ELR (cell line): ENCODE data around the gene ARL3.
A peak's percentile ranks its signal among the peaks of the same experiment; 100 is the strongest.
"Not testable (repeated sequence)": the region's sequence is repeated elsewhere in the genome, so short reads cannot be mapped to it uniquely, and the experiment has no call there.

Source experiments
- DNase-seq: peaks from one replicate; pipeline ENCODE4 v3.0.0-alpha.2; 2015; ENCODE audit warnings: low read depth

The ARL3 gene

DNA sequence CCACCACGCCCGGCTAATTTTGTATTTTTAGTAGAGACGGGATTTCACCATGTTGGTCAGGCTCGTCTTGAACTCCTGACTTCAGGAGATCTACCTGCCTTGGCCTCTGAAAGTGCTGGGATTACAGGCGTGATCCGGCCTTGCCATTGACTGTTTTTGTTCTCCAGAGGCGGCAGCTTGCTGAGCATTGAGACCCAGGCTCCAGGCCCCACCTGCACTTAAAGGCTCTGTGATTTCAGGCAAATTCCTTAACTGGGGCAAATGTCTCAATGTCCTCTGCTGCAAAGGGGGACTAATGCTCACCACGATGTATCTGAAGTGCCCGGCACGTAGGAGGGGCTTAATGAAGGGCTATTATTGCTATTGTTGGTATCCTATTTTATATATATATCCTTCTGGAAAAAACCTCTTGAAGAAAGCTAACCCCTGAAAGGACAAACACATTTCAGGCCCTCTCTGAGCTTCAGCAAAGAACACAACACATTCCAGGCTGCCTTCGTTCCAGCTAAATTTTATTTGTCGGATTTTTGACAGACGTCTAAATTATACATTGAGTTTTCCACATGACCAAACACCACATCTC, 40.9 kb downstream of the ARL3 start:
- no peak for DNase-seq

DNA sequence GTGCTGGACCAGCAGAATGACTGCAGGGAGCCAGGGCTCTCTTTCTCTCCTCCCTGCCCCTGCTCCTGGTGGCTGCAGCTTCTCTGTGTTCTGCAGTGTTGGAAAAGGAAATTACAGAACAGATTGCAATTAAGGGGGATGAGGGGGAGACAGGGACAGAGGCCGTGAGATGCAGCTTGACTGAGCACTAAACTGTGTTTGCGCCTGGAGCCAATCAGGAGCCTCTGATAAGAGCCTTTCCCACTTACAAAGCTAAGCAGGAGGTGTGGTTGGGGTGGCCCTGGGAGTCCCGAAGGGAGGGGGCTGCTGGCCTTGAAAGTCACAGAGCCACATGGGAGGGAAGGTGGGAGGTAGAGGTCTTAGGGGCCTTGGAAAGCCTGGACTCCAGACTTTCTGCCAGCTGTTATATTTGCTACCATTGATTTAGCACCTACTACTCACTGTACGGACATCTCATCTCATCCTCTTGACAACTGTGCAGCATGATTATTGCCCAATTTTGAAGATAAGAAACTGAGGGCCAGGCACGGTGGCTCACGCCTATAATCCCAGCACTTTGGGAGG, 43.2 kb downstream of the ARL3 start:
- no peak for DNase-seq

DNA sequence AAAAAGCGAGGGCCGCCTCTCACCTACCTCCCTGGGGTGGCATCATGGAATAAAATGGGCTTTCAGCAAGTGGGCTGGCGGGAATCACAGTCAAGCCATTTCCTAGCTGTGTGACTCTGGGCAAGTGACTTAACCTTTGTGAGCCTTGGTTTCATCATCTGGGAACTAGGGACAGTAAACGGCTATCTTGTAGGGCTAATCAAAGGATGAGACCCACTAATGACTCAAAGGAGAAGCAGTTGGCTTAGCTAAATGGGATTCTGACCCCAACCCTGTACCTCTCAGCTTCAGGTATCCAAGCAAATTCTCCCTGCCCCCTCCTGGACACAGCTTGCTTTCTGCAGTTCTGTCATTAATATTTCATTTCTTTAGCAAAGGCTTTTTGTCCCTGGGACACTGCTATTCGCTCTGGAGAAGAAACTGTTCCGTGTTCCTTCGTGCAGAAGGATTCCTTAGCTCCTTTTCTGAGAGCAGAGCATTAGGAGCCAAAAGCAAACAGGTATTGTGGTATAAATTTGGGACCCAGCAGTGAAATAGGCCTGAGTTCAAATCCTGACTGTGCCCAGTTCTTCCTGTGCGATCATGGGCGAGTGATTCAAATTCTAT, 44.0 kb downstream of the ARL3 start:
- no peak for DNase-seq

DNA sequence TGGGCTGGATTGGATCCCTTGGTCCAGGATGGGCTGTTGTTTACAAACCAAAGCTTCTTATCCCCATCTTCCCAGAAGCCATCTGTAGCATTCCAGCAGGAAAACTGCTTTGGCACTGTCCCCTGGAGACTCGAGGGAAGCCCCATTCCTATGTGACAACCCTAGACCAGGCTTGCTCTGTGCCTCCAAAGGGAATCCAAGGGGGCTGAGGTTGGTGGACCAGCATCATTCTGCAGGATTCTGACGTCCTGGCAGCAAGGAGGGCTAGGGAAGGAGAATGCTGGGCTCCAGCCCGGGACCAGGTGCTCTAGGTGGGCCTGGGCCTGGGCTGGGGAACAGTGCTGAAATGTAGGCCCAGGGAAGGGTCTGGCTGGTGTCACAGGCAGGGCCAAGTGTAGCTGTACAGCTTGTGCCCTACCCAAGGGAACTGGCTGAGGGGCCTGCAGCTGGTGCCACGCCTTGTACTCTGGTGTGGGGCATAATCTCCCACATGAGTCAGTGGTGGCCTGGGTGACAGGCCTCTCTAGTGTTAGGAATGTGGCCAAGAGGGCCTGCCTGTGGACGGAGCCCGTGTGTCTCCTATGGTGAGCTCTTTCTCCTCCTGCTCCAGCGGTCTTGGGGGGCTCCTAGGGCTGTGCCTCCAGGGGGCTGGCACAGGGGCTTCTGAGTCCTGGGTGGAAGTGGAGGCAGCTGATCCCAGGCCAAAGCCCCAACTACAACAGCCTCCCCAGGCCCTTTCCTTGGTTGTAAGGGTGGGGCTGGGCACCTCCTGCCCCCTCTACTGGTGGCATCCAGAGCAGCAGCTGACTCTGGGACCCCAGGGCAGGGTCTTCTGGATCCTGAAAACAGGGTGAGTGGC, 44.8 kb downstream of the ARL3 start:
- DNase-seq: peak; percentile 59

DNA sequence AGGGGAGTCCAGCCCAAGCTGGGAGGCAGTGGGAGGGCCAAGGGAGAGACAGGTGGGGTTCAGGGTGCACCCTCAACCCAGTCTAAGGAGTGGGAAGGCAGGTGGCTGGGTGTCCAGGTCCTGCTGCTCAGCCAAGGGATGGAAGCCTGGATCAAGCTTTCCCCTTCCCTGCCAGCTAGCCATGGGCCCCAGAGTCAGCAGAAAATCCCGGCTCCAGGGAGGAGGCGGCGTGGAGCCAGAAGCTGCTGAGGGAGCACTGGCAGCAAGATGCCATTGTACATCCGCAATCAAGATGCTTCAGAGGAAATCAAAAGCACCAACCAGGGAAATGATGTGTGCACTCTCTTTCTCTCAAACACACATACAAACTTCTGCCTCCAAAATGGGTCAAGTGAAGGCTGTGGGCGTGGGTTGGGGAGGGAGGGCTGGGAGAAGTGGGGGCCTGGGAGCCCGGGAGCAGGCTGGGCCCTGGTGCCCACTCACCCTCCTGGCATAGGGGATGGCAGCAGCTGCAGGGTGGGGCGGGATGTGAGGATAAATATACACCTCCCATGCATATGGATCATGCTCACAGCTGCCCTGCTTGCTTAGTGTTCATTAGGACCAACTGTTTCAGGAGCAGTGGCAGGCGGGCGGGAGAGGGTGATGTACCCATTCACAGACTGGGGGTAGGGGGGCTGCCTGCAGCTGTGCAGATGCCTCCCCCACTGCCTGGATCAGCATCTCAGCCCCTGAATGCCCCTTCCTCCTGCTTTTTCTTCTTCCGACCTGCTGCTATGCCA, 45.7 kb downstream of the ARL3 start:
- no peak for DNase-seq

DNA sequence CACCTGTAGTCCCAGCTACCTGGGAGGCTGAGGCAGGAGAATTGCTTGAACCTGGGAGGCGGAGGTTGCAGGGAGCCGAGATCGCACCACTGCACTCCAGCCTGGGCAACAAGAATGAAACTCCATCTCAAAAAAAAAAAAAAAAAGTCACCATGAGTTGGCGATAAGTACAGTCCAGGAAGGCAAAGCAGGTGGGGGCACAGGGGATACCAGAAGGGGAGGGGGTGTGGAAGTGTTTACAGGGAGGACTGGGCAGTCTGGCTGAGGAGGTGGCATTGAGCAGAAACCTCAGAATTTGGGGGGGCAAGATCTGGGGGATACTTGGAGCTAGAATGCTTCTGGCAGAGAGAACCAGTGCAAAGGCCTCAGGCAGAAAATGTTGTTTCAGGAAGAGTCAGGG, 46.8 kb downstream of the ARL3 start:
- DNase-seq: not testable (repeated sequence)

DNA sequence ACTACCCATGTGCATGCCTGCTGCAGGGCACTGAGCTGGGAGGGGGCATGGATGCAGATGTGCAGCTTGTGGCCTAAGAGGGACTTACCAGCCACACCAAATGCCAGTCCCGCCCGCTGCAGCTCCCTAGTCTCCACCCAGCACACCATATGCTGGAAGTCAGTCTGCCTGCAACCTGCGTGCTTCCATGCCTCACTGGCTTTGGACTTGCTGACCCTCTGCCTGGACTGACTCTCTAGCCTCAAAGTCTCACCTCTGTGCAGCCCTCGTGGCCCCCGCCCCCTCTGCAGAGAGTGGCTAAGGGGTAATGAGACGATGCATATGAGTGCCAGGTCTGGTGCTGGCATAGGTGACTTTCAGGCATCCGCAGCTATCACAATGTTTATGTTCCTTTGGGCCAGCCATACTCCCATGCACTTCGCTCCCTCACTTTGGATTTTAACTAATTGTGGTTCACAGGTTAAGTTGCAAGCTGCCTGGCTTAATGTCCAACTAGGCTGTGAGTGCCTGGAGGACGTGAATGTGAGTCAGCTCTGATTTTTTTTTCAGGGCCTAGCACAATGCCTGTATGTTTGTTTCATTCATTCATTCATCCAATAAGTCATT, 48.2 kb downstream of the ARL3 start:
- no peak for DNase-seq

DNA sequence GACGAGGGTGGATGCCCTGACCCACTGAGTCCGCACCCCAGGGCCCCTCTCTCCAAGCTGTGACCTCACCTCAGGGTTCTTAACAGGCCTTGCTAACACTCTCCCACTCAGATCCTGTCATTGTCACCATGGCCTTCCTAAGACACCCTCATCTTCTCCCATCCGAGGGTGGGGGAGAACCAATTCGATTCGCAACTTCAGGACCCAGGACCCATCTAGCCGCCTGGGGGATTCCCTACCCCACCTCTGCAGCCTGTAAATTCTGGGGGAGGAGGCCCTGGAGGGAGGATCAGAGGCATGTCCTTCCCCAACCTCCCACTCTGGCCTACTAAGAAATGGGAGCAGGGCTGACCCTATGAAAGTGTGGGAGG, 52.6 kb downstream of the ARL3 start:
- no peak for DNase-seq

DNA sequence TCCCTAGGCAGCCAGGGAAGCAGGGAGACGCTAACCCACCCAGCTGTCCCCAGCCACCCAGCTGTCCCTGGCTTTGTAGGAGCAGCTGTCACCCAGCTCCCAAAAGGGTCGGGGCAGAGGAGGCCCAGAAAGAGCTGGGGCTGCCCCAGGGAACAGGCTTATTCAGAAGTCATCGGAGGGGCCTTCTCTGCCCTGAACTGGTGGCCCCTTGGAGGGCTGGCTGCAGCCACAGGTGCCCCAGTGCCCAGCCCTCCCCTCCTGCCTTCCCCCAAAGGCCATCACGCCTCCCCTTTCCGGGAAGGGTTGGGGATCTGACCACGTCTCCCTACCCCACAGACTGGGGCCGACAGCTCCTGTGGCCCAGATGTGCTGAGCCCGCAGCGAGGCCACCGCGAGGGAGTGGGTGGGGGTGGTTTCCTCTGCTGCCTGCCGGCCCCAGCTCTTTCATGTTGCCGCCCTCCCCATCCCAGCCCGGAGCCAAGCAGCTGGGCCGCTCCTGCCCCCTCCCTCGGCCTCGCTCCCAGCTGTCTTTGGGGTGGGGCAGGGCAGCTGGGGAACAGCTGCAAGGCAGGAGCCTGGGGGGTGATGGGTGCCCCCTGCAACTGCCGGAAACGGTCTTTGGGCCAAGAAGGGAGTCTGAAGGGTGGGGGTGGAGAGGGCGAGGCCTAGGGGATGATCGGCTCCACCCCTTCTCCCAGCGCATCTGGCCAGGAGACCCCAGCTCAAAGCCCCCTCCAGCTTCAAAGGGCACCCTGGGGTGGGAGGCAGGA, 53.1 kb downstream of the ARL3 start:
- no peak for DNase-seq

DNA sequence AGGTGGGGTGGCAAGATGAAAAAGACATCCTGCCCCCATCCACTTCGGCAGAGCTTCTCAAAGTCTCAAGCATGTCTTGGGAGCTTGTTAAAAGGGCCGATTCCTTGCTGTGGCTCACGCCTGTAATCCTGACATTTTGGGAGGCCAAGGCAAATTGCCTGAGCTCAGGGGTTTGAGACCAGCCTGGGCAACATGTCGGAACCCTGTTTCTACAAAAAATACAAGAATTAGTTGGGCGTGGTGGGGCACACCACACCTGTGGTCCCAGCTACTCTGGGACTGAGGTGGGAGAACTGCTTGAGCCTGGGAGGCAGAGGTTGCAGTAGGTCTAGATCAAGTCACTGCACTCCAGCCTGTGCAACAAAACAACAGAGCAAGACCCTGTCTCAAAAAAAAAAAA, 55.4 kb downstream of the ARL3 start:
- DNase-seq: no peak

DNA sequence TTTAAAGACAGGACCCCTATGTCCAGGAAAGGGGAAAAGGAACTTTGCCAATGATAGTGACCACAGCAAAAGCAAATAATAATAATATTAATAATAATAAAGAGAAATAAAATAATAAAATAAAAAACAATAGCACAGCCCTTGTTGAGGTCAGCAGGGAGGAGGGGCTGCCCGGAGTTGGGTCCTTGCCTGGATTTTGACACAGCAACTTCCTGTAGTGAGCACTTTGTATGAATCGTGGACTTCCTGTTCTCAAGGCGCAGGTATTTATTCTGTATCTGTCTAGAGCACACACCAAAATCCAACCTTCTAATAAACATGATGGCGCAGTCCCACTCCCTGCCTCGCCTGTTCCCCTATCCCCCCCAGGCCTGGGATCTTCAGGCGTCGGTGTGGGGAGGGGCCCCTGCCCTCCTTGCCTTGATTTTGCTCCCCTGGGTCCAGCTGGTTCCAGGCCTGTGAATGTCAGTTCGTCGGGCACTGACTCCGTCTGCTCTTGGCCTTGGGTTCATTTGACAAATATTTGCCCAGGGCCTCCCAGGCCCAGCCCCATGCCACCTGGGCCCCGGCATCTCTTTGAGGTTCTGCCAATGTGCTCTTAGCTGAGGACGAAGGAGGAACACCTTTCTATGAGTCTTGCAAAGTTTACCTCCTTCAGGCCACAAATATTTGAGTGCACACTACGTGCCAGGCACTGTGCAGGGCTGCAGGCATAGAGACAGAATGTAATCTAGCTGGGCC, 56.0 kb downstream of the ARL3 start:
- DNase-seq: peak; percentile 33

DNA sequence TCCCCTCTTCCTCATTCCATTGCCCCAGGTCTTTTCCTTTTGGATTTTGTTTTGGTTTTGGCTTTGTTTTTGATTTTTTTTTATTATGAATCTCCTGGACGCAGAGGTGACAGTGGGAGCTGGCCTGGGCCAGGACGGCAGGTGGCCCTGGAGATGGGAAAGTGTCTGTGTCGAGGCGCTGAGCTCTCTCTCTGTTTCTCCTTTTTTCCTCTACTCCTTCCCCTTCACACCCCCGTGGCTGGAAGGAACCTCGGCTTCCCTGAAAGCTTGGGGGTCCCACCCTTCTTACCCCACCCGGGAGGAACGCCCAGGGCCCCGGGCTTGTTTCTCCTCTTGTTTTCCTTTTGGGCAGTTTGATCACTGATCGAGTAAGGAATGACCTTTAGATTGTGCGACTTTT, 56.7 kb downstream of the ARL3 start:
- DNase-seq: no peak

DNA sequence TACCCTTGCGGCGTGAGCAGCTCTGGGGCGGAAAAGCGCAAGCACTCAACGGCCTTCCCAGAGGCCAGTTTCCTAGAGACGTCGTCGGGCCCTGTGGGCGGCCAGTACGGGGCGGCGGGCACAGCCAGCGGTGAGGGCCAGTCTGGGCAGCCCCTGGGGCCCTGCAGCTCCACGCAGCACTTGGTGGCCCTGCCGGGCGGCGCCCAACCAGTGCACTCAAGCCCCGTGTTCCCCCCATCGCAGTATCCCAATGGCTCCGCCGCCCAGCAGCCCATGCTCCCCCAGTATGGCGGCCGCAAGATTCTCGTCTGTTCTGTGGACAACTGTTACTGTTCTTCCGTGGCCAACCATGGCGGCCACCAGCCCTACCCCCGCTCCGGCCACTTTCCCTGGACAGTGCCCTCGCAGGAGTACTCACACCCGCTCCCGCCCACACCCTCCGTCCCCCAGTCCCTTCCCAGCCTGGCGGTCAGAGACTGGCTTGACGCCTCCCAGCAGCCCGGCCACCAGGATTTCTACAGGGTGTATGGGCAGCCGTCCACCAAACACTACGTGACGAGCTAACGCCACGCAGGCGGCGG, 57.3 kb downstream of the ARL3 start:
- DNase-seq: no peak

DNA sequence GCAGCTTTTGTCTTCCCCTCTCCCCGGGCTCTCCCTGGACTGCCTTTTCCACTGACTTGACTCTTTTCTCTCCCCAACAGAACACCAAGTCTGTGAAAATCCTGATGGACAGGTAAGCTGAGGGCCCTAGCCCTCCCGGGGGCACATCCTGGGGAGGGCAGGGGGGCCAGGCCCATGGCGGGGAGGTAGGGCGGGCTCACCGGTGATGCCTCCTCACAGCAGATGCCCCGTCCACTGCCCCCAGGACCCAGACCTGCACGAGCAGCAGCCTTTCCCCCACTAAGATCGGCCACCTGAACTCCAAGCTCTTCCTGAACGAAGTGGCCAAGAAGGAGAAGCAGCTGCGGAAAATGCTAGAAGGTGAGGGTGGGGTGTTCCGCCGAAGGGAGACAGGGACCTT, 58.2 kb downstream of the ARL3 start:
- DNase-seq: no peak

DNA sequence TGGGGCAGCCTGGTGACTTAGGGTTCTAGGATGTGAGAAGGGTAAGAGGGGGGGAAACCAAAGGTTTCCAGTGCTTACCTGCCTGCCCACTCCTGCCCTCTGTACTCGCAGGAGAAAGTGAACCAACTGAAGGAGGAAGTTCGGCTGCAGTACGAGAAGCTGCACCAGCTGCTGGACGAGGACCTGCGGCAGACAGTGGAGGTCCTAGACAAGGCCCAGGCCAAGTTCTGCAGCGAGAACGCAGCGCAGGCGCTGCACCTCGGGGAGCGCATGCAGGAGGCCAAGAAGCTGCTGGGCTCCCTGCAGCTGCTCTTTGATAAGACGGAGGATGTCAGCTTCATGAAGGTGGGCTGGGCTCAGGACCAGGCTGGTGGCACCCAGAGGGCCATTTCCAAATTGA, 59.2 kb downstream of the ARL3 start:
- DNase-seq: no peak

DNA sequence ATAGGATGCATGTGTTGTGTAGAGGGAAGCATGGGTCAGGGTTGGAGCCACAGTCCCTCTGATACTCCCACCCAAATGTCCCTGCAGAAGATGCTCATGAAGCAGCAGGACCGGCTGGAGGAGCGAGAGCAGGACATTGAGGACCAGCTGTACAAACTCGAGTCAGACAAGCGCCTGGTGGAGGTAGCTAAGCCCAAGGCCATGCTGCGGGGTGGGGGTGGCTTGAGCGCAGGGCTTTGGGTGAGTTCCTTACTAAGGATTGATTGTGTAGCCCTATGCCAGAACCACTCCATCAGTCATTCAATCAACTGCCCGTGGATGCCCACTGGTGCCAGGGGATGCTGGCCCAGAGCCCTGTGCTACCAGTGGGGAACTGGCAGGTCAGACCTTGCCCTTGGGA, 59.6 kb downstream of the ARL3 start:
- no peak for DNase-seq

DNA sequence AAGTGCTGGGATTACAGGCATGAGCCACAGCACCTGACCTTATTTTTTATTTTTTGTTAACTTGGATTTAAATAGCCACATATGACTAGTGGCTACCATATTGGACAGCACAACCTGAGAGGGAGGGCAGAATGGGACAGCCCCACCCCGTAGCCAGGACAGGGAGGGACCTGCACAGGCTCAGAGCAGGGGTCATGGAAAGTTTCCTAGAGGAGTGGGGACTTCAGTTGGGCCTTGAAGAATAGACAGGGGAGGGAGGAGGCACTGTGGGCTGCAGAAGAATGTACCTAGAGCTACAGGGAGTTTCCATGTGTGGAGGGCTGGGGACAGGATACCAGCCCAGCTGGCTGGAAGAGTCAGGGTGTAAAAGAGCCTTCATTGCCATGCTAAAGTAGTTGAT, 61.1 kb downstream of the ARL3 start:
- no peak for DNase-seq

DNA sequence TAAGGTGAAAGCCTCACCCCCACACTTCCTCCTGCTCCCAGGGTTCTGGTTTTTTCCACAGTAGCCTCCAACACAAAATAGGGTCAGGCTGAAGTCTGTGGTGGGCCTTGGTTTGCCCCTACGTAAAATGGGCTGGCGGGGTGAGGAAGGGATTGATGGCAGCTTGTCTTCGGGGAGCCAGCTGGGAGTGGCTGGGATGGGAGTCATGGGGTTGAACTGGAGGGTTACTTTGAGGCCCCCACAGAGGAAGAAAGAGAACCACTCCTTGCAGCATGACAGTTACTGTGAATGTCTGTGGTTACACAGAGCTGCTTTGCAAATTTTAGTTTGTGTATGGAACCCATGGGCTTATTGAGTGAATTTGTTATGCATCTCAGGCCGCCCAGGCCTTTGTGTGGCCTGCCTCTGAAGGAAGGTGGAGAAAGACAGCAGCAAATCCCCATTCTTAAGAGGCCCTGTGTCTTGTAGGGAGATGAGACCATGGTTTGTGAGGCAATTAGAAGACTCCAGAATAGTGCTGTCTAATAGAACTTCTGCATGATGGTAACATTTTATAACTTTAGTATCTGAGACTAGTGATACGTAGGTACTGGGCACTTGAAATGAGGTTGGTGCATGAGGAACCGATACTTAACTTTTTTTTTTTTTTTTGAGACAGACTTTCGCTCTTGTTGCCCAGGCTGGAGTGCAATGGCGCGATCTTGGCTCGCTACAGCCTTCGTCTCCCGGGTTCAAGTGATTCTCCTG, 61.9 kb downstream of the ARL3 start:
- DNase-seq: no peak

DNA sequence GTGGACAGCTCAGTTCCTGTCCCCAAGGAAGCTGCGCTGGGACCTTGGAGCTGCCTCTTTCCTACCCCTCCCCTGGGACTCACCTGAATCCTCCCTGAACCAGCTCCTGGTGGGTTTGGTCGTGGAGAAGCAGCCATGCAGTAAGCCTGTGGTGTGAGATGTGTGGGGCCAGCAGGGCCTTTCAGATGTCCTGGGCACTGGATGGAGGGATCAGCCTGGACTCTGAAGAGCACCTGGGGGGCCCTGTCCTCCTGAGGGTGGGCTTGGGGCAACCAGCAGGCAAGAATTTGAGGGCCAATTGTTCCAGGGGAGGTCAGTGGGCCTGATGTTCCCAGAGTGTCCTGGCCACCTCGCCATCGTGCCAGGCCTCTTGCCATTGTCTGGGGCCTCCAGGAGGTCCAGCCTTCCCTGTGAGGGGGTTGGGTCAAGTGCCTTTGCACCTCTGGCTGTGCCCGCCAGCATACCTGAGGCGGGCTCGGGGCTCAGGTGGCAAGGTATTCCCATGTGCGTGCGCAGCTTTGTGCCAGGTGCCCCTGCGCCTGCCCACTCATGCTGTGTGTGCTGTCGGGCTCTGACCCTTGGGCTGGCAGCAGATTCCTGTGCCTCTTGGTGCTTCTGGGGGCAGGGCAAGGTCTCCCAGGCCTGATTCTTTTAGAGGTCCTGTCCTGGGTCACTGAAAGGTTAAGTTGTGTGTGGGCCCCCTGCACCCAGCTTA, 62.6 kb downstream of the ARL3 start:
- DNase-seq: no peak
